ENCODE measurements around the gene ZIC2.

ZIC2 gene

DNA sequence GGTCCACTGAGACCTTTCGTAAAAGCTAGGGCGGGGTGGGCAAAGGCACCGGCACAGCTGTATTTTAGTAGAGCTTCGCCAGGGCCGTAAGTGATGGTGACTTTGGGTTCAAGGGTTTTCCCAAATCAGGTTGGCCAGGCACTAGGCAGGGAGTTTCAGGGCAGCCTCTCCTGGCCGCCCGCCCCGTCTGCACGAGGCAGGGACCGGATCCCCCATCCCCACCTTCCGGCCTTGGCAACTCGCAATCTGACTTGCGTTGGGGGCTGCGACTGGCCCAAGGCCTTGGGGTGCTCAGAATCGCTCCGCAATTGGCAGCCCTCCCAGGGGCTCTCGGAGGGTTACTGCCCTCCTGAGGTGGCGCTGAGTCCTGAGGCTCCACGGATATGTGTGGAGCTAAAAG, 6.0 kb upstream of the ZIC2 start:
- no peak for DNase-seq

DNA sequence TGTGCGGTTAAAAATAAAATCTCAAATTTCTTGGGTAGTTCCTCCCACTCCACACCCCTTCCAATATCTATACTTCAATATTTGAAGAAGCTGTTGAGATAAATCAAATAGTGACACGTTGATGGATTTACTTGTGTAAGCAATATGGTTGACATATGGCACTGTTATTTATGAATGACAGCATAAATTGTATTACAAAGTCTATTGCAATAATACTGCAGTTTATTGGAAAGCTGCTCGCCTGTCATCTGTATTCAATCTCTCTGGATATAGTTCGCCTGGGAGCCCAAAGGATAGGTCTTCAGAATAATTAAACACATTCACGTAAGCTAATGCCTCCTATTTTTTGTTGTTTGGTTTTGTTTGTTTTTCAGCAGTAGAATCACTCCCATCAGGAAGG, 5.0 kb upstream of the ZIC2 start:
- DNase-seq, result no peak

DNA sequence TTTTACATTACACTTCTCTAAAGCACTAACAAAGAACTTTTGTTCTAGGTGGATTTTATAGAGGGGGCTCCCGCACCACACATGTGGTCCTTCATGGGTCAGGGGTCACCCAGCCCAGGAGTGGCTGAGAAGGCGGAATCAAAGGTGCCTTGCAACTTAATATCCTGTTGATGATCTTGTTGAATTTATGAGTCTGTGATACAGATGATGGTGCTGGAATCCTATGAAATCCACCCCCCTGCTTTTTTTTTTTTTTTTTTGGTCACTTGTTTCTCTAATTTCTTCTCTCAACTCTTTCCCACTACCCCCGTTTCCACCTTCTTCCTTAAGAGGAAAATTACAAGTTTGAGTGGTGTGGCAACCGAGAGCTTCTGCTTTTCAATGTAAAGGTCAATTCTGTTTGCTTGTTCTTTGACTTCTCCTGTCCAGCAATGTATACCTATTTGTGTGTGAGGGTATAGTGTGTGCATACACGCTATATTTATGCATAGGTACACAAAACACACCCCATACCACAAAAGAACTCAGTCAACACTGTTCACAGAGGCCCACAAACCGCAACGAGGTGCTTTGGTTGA, 4.2 kb upstream of the ZIC2 start:
- peak; percentile 29 for DNase-seq

DNA sequence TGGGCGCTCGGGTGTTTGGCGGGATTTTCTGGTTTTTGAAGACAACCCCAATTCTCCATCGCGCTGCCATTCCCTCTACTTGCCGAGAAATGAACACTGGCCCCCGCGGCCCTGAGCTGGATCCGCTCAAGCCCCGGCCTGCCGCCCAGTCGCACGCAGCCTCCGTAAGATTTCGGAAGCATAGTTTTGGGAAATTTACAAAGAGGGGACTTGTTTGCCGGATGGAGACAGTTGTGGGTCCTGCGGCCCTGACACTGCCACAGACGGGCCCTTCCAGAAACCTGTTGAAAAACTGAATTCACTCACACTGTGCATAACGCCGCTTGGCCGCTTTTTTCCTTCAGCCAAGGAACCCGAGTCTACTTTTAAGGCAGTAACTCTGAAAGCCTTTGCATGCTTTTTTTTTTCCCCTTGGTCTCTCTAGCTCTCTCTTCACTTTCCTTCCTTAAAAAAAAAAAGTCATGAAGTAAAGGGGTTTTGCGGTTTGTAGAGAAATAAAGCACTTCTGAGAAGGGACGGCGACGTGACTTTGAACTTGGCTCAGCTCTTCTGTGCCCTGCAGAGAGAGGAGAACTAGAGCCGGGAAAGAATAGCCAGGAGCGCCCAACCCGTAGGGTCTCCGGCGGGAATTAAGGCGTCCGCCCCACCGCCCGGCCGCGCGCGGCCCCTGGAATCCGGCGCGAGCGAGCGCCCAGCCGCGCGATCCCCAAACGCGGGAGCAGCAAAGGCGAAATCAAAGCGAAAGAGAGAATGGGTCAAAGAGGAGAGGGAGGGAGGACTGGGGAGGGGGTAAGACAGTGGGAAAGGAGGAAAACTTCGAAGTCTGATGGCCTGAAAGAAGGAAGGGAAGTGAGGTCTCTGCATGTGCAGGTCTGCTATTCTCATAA, 3.4 kb upstream of the ZIC2 start:
- DNase-seq, result no peak

DNA sequence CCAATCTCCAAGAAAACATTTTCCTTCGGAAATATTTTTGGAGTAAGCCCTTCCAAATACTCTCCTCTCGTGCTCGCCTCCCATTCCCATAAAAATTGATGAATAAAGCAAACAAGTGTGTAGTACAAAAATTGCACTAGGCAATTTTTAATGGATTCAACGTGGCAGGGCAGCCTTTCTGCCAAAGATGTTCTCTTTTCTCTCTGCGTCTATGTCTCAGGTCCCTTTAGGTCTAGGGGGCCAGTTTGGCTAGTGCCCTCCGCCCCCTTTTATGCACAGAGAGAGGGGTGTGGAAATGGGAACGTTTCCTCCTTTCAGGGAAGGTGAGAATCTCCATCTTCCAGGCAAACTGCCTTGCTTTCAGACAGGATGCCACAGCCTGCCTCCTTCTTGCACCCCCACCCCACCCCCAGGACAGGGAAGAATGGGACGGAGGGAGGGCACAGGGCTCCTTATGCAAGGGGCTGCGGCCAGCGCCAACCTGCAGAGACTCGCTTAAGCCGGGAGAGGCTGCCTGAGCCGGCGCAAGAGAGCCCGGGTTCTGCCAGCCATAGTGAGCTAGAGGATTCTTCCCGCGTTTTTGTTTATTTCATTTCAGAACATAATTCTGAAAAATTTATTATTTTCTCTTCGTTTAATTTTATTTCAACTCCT, 2.7 kb upstream of the ZIC2 start:
- no peak for DNase-seq

DNA sequence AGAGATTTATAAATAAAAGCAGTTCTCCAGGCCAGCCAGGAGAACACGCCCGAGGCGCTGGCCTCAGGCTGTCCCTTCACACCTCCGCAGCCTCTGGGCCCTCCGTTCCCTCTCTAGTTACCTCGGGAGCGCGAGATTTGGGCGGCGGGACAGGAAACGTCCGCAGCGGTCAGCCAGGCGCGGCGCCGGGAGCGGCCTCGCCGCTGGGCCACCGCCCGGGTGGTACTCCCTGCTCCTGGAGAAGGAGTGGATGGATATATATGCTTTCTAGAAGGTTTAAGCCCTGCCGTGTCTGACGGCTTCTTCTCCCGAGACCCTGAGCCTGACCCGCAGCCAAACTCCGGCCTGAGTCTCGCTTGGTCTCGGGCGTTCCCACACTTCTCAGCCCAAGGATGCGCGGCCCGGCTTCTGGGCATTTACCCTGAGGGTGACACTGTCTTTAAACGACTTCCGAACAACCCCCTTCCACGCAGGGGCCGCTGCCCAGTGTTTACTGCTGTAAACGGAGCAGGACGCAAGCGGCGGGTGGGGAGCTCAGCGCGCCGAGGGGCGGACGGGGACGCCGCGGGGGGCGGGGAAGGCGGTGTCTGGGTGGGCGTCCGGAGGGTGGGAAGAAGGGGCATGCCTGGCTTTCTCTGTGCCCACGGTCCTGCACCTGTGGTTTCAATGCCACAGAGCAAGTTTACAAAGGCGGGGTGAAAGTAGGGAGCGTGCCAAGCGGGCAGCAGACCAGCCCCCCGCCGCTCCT, 2.0 kb upstream of the ZIC2 start:
- peak; percentile 49 for DNase-seq

DNA sequence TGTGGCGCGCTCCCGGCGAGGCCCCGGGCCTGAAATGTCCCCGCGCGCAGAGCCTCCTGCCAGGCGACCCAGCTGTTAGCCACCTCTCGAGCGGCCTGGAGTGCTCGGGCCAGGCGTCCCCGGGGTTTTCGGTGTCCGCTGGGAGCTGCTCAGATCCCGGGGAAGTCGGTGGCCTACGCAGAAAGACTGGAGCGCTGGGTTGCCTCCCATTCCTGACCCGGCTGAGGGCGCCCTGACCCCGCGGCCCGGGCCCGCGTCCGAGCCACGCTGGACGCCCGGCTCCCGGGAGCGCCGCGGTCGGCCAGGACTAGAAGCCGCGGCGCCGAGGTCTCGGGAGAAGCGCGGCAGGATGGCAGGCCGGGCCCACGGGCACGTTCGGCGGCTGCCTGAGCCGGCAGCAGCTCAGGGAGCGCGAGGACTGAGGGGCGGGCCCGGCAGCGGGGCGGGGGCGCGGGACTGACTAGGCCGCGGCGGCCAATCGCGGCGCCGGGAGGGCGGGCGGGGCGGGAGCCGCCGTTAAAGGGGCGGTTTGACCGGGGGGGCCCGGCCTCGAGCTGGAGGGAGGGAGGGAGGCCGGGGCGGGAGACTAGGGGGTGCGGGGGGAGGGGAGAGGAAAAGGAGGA, 1.3 kb upstream of the ZIC2 start:
- DNase-seq, result peak; percentile 78

DNA sequence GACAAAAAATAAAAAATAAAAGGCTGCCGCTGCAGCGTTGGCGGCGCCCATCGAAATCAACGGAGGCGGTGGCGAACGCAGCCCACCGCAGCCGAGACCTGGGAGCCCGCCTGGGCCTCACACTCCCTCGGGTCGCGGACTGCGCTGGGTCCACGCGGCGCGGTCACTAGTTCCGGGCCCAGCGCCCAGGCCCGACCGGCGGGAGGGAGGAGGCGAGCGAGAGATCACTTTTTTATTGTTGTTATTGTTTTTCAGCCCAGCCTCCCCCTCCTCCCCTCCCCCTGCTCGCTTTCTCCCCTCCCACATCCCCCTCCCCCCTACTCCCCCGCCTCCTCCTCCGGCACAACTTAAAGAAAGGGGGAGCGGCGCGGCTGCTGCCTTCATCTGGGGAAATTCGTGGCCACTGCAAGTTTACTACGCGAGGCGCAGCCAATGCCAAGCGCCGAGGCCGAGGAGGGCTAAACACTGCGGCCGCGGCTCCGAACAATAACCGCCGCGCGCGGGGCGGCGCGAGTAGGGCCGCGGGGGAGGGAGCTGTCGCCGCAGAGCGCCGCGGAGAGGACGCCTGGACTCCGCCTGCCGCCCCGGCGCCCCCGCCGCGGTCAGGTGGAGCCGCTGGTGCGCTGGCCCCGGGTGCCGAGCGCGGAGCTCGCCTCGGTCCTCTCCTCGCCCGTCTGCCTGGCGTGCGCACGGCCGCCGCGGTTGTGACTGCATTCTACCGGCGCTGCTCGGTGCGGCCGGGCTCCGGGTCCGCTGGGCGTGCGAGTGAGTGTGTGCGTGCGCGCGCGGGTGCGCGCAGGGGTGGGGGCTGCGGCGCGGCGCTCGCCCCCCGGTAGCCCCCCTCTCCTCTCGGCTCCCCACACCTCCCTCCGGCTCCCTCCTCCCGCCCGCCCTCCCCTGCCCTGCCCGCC, 505 bp upstream of the ZIC2 start:
- peak; percentile 58 for DNase-seq

DNA sequence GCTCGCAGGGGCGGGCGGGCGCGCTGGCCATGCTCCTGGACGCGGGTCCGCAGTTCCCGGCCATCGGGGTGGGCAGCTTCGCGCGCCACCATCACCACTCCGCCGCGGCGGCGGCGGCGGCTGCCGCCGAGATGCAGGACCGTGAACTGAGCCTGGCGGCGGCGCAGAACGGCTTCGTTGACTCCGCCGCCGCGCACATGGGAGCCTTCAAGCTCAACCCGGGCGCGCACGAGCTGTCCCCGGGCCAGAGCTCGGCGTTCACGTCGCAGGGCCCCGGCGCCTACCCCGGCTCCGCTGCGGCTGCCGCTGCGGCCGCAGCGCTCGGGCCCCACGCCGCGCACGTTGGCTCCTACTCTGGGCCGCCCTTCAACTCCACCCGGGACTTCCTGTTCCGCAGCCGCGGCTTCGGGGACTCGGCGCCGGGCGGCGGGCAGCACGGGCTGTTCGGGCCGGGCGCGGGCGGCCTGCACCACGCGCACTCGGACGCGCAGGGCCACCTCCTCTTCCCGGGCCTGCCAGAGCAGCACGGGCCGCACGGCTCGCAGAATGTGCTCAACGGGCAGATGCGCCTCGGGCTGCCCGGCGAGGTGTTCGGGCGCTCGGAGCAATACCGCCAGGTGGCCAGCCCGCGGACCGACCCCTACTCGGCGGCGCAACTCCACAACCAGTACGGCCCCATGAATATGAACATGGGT, 599 bp downstream of the ZIC2 start:
- no peak for DNase-seq

DNA sequence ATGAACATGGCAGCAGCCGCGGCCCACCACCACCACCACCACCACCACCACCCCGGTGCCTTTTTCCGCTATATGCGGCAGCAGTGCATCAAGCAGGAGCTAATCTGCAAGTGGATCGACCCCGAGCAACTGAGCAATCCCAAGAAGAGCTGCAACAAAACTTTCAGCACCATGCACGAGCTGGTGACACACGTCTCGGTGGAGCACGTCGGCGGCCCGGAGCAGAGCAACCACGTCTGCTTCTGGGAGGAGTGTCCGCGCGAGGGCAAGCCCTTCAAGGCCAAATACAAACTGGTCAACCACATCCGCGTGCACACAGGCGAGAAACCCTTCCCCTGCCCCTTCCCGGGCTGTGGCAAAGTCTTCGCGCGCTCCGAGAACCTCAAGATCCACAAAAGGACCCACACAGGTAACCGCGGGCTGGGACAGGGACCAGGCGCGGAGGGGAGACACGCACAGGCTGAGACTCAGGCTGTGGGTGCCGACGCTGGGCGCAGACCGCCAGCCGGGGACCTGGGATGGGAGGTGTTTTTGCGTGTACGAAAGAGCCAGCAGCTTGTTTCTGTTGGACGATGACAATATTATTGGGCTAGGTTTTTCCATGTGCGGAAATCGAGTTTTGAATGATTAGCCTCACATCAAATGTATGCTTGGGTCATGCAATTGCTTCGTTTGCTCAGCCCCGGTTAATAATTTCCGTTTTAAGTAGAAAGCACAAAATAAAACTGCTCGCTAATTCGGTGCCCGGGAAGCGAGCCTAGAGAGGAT, 1.3 kb downstream of the ZIC2 start:
- DNase-seq, result no peak

DNA sequence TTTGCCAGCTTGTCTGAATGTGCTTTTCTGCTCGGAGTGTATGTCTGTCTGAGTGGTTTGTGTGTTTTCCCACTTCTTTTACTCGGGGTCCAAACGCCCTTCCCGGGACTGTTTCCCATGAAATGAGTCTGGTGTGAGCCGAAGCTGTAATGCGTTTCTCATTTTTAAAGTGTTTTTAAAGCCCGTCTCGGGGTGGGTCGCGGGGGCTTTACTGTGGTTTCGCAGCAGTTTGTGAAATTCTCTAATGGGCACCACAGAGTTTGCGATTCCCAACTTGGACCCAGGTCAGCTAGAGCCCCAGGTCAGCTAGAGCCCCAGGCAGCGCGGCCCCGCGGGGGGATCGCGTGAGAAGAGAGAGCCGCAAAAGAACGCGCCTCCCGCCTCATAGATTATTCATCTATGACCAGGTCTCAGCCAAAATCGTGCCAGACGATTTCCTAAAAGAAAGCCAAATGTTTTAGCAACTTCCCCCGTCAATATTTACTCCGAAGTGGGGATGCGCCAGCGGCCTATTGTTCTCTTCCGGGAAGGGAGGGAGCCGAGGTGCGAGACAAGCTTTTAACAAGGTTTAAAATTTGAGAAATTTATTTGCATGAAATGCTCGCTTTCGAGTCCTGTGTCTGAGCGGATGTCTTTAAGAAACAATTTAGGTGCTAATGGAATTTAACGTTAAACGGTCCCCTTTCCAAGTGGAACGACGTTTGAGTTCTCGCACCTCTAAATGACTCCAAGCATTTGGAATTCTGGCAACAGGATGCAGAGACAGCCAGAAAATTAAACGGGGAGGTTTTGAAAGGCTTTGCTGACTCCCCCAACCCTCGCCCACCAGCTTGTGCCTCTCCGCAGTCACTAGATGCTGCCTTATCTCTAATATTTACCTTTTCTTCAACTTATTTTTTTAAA, 2.2 kb downstream of the ZIC2 start:
- DNase-seq, result no peak

DNA sequence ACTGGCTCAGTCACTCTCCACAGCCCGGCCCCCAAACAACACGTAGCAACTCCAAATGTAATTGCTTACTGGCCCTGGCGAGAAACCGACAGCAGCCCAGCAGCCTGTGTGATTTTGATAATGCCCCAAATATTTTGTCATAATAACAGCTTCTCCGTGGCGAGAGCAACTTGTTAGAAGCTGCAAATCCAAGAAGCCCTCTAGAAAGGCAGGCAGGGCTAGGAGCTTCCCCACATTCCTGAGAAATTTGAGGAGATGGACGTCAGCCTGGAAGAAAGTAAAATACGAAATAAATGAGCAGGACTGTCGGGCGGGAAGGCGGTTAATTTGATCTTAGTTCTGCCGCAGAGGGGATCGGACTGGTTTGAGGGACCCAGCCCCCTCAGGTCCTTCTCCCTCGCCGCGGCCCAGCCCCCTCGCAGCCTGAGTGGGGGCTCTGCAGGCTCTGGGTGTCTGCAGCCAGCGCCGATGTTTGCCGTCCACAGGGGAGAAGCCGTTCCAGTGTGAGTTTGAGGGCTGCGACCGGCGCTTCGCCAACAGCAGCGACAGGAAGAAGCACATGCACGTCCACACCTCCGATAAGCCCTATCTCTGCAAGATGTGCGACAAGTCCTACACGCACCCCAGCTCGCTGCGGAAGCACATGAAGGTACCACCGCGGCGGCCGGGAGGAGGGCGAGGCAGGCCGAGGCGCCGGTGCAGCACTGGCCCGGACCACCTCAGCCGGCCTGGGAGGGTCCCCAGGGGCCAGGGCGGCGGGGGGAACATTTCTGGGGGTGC, 3.1 kb downstream of the ZIC2 start:
- peak; percentile 49 for DNase-seq

DNA sequence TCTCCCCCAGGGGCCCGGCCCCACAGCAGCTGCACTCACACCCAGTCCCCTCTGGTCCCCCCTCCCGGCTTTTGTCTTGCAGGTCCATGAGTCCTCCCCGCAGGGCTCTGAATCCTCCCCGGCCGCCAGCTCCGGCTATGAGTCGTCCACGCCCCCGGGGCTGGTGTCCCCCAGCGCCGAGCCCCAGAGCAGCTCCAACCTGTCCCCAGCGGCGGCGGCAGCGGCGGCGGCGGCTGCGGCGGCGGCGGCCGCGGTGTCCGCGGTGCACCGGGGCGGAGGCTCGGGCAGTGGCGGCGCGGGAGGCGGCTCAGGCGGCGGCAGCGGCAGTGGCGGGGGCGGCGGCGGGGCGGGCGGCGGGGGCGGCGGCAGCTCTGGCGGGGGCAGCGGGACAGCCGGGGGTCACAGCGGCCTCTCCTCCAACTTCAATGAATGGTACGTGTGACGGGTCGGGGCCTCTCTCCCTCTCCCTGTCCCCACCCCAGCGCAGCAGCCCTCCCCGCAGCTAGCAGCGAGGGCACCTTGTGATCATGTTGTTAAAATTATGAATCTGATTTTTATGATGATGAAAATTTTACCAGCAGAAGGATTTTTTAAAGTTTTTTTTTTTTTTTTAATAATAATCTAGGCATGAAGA, 3.8 kb downstream of the ZIC2 start:
- DNase-seq, result no peak

DNA sequence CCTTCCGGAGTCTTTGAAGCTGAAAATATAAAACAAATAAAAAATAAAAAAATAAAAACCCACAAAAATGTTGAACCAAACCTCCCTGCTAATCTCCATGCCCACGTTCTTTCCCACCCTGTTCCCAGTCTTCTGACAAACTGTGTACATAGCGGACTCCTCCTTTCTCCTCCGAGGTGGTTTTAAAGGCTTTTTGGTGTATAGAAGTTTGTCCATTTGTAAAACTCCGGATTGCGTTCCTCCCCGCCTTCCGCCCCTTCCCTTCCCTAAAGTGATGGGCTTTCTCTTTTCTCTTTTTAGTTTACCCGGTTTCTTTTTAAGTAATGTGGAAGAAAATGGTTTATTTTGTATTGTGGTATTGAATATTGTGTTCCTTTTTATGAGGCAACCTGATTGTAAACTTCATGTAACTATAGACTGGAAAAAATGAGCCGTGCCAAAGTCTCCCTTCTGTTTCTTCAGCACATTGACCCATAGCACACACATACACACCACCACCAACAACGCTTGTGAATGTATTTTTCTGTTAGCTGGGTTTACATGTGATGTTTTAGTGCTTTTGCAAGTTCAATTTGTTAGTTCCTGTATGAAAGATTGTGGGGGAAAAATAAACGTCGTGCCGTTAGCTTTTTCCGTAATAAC, 4.4 kb downstream of the ZIC2 start:
- no peak for DNase-seq

DNA sequence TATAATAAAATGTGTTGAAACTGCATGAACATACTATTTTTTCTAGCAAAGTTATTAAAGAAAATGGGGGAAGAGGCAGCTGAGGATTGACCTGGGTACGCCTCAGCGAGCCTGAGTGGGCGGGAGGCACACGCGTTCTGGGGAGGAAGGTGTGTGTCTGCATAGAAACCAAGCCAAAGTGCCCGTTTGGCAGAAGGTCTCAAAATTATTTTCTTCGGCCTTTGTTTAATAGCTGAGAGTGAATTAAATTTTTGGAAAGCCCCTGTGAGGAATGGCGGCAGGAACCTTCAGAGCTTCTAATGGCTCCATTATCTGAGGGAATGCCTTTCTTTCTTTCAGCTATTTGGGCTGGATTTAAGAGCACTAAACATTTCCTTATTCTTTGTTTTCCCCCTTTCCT, 5.2 kb downstream of the ZIC2 start:
- no peak for DNase-seq

DNA sequence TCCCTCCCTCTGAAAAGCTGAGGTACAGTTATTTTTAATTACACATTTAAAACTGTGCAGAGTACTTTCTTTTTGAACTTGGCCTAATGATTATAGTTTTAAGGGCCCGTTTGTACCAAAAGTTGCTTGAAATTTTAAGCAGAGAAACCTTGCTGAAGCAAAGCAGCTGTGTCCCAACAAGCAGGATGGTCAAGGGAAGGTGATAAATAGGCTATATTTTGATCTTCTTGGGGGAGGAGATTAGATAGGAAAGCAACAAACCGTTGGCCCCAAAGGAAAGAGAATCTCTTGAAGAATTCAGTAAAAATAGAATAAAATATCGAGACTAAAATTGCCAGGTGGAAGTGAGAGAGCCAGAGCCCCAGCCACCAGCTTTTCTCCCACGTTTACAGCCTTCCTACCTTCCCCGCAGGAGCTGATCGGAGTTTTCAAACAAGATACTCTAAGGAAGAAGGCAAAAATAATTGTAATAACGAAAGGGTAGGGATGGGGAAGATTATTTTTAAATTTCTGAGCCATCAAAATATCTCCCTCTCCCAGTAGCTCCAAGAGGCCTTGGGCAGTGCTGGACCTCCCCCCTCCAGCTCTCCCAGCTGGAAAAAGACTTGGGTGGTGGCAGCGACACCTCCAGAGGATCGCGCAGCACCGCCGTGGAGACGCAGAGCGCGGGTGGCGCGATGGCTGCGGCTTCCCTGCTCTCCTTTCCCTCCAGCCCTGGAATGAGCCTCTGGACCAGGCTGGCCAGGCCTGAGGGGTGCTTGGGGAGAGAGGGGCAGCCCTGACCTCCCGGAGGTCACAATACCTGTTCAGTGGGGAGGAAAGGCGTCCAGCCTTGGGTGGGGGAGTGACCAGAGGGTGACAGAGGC, 5.8 kb downstream of the ZIC2 start:
- no peak for DNase-seq
